Measurements from ENCODE around the gene CIAO3.

CIAO3 gene

GRCh38 chr16:719815-720446 lies 20.9 kb downstream of the CIAO3 start:
- H3K4me3 ChIP-seq (ENCODE audit: low read length) = peak overlapping the region; percentile 73
- peak; percentile 66 for DNase-seq (ENCODE audit: low read depth)
- TF ChIP-seq, protein P1, sequence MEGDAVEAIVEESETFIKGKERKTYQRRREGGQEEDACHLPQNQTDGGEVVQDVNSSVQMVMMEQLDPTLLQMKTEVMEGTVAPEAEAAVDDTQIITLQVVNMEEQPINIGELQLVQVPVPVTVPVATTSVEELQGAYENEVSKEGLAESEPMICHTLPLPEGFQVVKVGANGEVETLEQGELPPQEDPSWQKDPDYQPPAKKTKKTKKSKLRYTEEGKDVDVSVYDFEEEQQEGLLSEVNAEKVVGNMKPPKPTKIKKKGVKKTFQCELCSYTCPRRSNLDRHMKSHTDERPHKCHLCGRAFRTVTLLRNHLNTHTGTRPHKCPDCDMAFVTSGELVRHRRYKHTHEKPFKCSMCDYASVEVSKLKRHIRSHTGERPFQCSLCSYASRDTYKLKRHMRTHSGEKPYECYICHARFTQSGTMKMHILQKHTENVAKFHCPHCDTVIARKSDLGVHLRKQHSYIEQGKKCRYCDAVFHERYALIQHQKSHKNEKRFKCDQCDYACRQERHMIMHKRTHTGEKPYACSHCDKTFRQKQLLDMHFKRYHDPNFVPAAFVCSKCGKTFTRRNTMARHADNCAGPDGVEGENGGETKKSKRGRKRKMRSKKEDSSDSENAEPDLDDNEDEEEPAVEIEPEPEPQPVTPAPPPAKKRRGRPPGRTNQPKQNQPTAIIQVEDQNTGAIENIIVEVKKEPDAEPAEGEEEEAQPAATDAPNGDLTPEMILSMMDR (IDR thresholded peaks at IDR 0.05; ENCODE audit: insufficient read depth, low read depth, low read length, missing control alignments) = peak; percentile 46

GRCh38 chr16:718922-719321 lies 21.9 kb downstream of the CIAO3 start:
- DNase-seq (ENCODE audit: low read depth) = no peak
- H3K4me3 ChIP-seq (ENCODE audit: low read length) = no peak overlapping the region
- TF ChIP-seq, protein P1 (IDR thresholded peaks at IDR 0.05; ENCODE audit: insufficient read depth, low read depth, low read length, missing control alignments) = no peak

DNA sequence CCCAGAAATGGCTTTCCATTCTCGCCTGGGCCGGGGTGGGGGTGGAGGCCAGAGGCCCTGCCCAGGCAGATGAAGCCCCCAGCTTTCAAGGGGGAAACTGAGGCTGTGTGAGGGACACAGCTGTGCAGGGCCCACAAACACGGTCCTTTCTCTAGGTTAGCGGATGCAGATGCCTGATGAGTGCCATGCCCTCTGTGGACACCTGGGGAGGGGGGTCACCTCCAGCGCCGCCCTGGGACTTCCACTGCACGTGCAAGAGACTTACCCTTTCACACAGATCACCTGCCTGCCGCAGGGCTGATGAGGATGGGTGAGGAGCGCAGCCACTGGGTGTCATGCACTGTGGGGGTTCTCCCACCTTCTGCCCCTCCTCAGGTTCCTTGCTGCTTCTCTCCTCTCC lies 22.4 kb downstream of the CIAO3 start:
- DNase-seq (ENCODE audit: low read depth) = no peak
- TF ChIP-seq, protein P1 (IDR thresholded peaks at IDR 0.05; ENCODE audit: insufficient read depth, low read depth, low read length, missing control alignments) = no peak
- no peak overlapping the region for H3K4me3 ChIP-seq (ENCODE audit: low read length)

GRCh38 chr16:717450-718245 lies 23.1 kb downstream of the CIAO3 start:
- no peak overlapping the region for H3K4me3 ChIP-seq (ENCODE audit: low read length)
- no peak for DNase-seq (ENCODE audit: low read depth)
- TF ChIP-seq, protein P1 (IDR thresholded peaks at IDR 0.05; ENCODE audit: insufficient read depth, low read depth, low read length, missing control alignments) = no peak

- peak overlapping the region; percentile 54 for H3K4me3 ChIP-seq (ENCODE audit: low read length)
- no peak for DNase-seq (ENCODE audit: low read depth)
- TF ChIP-seq, protein P1 (IDR thresholded peaks at IDR 0.05; ENCODE audit: insufficient read depth, low read depth, low read length, missing control alignments) = no peak
Measured at GRCh38 chr16:716768-717325, 23.9 kb downstream of the CIAO3 start.

DNA sequence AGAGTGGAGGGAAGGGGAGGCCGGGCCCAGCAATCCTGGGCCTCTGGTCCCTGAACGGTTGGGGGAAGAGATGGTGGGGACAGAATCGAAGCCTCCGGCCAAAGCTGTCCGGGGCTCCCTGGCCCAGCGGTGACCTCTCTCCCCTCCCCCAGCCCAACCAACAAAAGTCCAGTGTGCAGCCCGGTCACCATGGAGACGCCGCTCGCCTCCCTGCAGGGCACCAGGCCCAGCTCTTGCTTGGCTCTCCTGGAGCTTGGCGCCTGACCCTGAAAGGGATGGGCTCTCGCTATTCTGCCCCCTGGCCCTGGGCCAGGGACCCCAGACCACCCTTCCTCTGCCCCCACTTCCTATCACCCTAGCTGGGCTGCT lies 24.6 kb downstream of the CIAO3 start:
- H3K4me3 ChIP-seq (ENCODE audit: low read length) = peak overlapping the region; percentile 54
- no peak for DNase-seq (ENCODE audit: low read depth)
- TF ChIP-seq, protein P1 (IDR thresholded peaks at IDR 0.05; ENCODE audit: insufficient read depth, low read depth, low read length, missing control alignments) = no peak
